Measurements from ENCODE around the gene WWC1.
"Not testable (repeated sequence)": the region's sequence is repeated elsewhere in the genome, so short reads cannot be mapped to it uniquely, and the experiment has no call there.

The WWC1 gene

GRCh38 chr5:168286863-168287262 is 4.6 kb upstream of the WWC1 start:
- not testable (repeated sequence) for DNase-seq

DNA sequence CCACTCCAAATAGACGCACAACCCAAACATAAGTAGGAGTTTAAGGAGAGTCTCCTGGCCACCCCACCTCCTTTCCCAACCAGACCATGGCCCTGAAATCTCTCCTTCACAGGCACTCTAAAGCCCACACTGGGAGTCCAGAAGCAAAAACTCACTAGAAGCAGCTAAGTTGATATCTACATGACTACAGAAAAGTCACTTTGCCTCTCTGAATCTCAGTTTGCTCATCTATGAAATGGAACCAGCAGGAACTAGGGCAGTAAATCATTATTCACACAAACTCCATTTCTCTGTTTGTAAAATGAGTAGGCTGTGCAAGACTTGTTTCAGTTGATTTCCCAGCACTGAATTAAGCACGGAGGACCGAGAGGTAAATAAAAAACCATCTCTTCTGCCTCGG is 4.1 kb upstream of the WWC1 start:
- no peak for DNase-seq

GRCh38 chr5:168288349-168289245 is 2.8 kb upstream of the WWC1 start:
- DNase-seq: no peak

DNA sequence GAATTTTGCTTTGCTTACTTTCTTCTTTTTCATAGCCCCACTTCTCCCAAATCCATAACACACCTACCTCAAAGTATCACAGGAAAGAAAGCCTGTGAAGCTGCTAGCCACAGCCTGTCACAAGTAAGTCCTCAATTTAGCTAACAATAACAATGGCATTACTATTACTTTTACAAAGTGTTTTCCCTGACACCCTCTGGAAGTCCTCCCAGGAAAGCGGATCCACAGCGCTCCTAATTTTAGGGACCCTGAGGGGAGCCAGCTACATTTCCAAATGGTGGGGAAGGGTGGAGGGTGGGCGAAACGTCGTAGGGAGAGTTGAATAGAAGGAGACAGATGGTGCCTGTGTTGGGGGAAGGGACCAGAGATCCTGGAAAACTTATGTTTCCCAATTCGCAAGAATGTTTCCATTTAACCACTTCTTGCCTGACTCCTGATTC is 523 bp upstream of the WWC1 start:
- no peak for DNase-seq

DNA sequence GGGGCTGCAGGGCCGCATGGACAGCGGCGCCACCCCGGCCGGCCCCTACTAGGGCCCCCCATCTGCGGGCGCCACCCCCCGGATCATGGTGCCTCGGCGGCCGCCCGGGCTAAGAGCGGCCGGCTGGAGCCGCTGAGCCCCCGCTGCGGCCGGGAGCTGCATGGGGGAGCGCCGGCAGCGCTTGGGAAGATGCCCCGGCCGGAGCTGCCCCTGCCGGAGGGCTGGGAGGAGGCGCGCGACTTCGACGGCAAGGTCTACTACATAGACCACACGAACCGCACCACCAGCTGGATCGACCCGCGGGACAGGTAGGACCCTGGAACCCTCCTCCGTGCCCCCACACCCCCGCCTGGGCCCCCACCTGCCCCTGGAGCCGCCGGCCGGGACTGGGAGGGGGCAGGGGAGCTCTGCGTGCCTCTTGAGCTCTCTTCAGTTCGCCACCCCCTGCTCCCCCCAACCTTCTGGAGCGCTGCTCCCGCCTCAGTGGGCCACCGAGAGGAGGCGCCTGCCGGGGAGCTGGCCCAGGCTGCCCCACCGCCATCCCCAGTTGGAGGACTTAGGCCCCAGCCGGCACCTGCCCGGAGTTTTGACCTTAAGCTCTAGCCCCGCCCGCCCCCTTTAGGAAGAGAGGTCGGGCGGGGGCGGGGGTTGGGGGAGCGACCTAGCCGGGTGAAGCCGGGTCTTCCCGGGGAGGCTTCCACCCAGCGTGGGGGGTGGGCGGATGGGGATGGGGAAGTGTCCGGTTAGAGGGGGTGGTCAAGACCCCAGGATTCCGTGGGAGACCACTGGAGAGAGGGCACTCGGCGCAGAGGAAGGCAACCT is 730 bp downstream of the WWC1 start:
- no peak for DNase-seq

GRCh38 chr5:168292786-168293696 is 1.6 kb downstream of the WWC1 start:
- DNase-seq: no peak

DNA sequence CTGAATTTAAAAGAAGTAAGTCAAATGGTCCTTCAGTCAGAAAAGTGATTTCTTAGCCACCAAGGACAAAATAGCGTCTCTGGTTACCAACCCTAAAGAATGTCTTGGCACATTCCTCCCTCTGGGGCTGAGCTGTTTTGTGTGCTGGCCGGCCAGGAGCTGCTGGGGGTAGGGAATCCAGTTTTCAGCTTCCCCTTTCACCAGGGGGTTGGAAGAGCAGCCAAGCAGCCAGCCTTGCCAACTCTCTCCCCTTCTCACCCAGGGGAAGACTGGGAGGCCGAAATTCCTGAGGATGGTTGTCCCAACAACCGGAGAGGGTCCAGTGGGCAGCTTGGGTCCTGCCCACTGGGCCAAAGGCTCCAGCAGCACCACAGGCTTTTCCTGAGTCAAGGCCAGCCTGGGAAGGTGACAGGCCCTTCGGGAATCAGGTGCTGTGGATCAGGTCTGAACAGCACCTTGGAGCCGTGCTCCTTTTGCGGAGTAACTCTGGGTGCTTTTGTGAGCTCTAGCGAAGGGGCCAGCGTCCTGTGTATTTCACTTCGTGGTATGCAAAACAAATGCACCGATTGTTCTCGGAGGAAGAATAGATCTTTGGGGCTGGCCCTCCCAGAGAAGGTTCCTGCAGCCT is 4.2 kb downstream of the WWC1 start:
- no peak for DNase-seq

GRCh38 chr5:168296682-168297081 is 5.2 kb downstream of the WWC1 start:
- no peak for DNase-seq

GRCh38 chr5:168298949-168299348 is 7.5 kb downstream of the WWC1 start:
- DNase-seq: no peak

DNA sequence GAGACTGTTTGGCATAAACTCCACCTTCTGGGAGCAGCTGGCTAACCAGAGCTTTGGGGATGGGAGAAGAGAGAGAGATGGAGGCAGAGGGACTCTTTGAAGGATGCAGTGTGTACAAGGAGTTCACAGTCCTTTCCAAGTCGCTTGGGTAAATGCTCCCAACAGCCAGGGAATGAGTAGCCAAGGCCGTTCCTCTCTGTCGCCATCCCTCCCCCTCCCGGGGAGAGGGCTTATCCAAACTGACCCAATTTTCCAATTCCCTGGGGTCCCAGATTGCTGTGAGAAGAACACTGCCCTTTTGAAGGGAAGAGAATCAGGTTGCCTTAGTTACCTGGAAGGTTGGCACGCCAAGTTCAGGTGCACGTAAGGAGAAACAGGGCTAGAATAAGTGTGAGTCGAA is 7.9 kb downstream of the WWC1 start:
- DNase-seq: no peak

DNA sequence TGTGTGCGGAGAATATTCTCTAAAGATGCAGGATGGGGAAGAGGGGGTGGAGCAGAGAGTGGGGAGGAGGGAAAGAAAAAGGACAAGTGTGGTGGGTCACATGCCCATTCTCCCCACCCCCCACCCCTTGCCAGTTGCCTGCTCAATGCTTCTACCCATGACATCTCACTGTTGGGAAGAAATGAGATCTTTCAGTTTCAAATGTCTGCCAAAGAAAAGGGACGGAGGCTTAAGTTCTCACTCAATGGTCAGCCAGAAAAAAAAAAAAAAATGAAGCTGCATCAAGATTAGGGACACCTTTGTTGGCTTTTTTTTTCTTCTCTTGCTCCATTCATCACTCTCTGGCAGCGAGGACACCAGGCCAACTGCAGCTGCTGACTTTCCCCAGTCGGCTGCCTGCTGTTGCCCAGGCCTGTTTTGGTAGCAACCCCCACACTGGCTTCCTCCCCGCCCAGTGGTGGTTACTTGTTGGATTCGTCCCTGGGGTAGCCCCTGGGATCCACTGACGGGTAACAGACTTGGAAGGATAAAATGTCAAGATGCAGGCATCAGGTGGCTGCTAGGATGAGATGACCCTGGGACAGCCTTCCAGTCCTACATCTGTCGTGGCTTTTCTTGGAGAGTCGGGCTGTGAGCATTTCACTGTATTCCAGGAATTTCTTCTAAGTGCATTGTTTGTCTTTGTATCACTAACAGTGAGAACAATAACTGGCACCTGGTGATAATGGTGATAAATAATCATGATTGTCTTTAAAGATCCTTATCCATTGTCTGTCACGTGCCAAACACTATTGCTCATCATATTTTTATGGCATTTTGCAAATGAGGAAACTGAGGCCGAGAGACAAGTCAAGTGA is 9.1 kb downstream of the WWC1 start:
- no peak for DNase-seq

- DNase-seq: no peak
These were observed 10.3 kb downstream of the WWC1 start for GRCh38 chr5:168301593-168302390.

GRCh38 chr5:168302785-168303184 is 11.3 kb downstream of the WWC1 start:
- DNase-seq: no peak

GRCh38 chr5:168303393-168304025 is 12.1 kb downstream of the WWC1 start:
- no peak for DNase-seq

GRCh38 chr5:168304349-168304748 is 12.9 kb downstream of the WWC1 start:
- no peak for DNase-seq

DNA sequence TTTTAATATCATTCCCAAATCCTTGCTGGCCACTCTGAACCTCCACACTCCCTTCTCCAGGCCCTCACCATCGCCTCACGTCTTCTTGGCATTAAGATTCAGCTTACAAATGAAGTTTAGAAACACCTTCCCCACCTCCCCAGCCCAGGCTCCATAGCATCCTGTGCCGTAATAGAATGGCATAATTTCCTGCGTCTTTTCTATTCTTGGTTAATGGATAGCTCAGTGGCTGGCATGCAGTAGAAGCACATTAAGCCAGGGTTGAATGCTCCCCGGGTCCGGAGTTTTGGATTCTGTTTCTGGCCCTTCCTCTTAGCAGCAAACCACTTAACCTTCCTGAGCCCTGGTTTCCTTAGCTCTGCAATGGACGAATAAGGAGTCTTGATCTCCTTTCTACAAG is 13.8 kb downstream of the WWC1 start:
- no peak for DNase-seq

- no peak for DNase-seq
These were observed 15.6 kb downstream of the WWC1 start for GRCh38 chr5:168307022-168307421.

- DNase-seq: no peak
These were observed 16.6 kb downstream of the WWC1 start for GRCh38 chr5:168307925-168308584.

- no peak for DNase-seq
These were observed 17.6 kb downstream of the WWC1 start for GRCh38 chr5:168308976-168309598.

All from activated gamma-delta T cell treated with Interleukin-2 at 50 U/mL for 16 hours (primary cell).